HG03520 (cell line): ENCODE results near the gene ADCY5.

Experiments
- ATAC-seq: cut with Tn5 transposase; IDR thresholded peaks from one replicate; pipeline ENCODE4 v1.9.1; 2021; ENCODE audit warnings: mild to moderate bottlenecking, moderate library complexity; ENCODE audit not compliant: unreplicated experiment

The ADCY5 gene

DNA sequence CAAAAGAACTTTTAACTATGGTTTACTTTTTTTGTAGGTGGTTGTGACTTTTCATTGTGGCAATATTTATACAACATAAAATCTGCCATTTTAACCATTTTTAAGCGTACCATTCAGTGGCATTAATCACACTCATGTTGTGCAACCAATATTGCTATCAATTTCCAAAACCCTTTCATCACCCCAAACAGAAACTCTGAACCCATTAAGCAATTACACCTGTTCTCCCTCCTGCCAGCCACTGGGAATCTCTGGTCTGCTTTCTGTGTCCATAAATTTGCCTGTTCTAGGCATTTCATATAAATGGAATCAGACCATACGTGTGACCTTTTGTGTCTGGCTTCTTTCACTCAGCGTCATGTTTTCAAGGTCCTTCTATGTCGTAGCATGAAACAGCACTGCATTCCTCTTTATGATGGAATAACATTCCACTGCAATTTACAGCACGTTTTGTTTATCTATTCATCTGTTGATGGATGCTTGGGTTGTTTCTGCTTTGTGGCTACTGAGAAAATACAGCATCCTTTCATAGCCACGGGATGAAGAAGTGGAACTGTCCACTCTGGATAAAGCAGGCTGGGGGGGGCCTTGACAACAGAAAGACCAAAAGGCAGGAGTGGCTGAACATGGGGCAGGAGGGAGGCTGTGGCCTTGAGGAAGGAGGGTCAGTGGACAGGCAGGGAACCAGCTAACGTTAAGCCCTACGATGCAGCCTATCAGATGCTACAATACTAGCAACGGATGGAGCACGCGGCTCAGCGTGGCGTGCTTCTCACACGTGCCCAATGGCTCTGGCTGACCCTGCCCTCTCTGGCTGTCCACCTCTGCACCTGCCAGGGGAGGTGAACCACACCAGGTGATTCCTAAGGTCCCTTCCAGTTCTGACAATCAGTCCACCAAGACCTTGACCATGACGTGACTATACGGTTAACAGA, 136.3 kb downstream of the ADCY5 start:
- ATAC-seq: no peak

DNA sequence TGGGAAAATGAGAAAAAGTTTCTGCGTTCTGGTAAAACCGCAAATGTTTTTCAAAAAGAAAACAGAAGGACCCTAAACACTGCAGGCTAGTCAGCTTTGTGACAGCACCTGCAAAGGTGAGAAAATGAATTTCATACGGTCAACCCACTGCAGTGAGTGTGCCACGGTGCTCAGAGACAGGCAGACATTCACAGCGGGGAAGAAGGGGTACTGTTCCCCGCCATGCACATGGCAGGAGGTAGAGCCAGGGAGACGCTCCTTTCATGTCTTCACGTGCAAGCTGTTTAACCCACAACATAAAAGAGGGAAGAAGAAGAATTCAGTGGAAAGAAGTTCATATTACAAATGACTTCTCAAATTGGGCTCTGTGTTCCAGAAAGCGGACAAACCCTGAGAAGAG, 137.7 kb downstream of the ADCY5 start:
- ATAC-seq: no peak

DNA sequence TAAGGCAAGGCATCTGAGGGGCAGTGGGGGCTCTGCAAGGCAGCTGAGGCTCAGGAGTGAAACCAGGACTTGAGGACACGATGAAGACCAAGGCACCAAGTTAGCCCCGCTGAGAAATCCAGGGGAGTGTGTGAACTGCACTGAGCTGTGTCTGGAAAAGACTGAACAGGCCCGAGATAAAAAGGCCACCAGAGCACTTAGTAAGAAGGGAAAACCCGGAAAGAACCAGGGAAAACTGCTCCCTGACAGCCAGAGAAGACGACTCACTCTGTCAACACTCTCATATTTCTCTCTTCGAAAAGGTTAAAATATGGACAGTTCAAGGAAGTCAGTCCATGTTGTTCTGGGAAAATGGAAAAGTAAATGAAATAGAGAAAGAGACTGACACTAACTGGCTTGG, 138.1 kb downstream of the ADCY5 start:
- ATAC-seq: no peak

DNA sequence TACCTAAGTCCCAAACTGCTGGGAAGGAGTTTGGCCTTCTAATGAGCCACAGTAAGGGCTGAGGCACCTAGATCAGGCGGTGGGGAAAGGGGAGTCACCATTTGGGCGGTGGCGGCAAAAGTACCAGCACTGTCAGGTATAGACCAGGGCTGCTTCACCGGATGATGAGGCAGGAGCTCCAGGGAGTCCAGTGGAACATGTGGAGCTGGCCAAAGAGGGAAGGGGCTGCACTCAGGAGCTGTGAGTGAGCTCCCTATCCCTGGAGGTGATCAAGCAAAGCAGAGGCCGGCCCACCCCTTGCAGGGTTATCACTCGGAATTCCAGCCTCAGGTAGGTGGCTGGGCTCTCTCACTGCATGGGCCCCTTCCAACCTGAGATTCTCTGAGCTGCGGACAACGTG, 138.7 kb downstream of the ADCY5 start:
- ATAC-seq: no peak

DNA sequence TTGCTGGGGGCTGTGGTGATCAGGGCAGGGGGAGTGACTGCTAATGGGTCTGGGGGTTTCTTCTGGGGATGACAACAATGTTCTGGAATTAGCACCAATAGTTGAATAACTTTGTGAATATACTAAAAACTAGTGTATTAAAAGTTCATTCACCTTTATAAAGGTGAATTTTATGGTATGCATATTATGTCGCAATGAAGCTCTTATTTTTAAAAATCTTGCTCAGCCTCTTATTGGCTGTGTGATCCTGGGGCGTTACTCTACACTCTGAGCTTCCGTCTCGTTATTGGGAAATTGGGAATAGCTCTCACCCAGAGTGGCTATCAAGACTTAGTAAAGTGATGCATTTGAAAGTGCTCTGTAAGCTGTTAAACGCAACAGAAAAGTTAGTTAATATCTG, 141.8 kb downstream of the ADCY5 start:
- ATAC-seq: no peak

DNA sequence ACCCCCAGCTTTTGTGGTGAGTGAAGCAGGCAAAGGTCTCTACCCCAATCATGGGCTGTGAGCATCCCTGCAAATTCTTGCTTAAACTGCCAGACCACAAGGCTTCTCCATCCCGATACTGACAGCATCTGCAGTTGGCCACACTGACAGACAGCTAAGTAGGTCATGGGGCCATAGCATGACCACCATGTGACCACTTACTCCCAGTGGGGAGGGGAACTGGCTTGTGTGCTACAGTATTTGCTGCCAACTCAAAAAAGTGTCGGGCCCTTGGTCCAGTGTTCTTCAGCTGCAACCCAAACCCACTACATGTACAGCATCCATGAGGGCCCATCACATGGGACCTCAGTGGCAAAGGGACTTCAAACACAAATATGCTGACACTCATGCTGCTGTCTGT, 143.7 kb downstream of the ADCY5 start:
- no peak for ATAC-seq

DNA sequence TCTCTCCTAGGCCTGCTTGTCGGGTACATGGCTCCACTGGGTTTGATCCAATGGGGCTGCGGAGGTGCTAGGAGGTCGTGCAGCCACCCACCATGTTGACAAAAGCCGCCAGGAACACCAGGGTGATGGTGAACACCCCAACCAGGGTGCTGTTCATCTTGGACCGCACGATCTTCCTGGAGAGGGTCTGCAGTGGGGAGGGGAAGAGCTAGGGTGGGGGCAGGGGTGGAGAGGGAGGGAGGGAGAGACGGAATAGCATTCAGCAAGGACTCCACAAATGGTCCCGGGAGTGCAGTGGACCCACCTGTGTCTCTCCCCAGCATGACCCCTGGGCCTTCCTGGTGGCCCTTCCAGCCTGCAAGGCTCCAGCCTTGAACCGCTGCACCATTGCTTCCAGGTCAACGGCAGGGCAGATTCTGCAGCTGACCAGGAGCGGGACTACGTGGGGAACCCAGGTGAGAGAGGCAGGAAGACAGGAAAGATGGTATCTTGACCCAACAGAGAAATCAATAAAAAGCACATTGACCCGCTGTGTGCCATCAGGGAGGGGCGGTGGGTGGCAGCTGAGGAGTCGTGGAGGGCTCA, 144.8 kb downstream of the ADCY5 start:
- no peak for ATAC-seq

DNA sequence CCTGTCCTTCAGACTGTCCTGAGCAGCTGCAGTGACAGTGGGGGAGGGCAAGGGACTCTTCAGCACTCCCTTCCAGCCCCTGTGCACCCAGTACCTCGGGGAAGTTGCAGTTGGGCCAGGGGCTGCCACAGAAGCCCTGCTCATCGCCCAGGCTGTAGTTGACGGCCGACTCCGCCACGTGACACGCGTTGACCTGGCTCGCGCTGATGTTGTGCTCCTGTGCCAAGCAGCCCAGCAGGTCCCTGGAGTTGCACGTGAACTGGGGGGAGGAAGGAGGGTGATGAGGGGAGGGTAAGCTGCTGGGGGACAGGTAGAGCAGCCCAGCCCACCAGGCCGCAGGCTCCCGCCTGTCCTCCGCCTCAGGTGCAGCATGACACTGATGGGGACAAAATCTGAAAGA, 145.9 kb downstream of the ADCY5 start:
- no peak for ATAC-seq

DNA sequence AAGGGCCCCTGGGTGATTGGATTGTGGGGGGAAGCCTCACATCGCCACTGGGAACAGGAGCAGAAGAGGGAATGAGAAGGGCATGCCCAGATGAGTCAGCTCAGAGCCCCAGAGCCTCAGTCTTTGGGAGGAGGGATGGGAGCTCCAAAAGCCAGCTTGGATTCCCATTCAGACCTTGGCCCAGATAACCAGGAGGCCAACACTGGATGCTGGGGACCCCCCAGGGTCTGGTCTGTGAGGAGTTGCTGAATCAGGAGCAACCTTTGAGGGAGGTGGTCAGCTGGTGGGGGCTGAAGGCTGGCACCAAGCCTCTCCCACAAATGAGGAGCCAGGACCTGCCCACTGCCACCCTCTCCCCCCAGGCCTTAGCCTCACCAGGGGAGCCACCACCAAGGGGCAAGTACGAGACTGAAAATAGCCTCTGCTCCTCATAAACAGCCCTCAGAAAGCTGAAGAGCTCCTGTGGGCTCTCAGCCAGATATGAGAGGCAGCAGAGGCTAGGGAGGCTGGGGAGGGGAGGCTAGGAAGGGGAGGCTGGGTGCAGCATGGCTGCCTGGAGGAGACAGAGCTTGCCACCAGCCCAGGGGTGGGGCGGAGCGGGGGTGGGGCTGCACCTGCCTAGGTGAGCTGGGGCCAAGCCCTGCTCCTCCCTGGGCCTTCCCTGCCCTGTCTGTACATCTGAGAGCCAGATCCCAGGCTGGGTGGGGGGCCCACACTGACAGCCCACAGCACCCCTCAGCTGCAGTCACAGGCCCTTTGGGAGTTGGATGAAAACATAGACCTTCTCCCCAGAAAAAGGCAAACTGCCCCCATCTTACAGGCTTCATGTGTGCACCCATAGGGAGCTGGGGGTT, 147.3 kb downstream of the ADCY5 start:
- no peak for ATAC-seq

DNA sequence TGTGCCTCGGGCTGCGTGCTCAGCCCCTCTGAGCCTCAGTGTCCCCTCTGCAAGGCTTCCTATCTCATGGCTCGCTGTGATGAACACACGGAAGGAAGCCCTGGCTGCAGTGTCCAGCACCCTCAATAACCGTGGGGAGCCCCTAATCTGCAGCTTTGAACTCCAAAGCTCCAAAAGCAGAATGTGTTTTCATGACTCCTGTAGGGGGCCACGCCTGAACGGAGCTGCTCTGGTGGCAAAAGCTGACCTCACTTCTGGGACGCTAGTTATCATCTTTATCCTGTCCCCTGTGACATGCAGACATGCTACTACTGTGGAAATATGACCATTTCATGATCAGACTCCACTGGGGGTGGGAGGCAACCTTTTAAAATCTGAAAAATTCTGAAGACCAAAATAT, 148.3 kb downstream of the ADCY5 start:
- no peak for ATAC-seq

DNA sequence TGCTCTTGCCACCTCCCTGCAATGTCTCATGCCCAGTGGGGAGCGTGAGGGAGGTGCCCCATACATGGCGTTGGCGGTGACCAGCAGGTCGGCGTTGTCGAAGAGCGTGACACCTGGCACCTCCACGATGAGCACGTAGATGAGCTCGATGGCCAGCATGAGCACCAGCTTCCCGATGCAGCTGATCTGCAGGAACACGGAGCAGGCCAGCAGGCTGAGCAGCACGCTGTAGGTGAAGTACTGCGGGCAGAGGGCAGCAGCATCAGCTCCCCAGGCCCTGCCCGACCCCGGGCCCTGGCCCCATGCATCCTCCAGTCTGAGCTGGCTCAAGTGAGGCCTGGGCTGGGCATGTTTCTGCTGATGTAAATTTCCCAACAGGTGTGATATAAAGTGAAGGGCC, 148.8 kb downstream of the ADCY5 start:
- no peak for ATAC-seq

DNA sequence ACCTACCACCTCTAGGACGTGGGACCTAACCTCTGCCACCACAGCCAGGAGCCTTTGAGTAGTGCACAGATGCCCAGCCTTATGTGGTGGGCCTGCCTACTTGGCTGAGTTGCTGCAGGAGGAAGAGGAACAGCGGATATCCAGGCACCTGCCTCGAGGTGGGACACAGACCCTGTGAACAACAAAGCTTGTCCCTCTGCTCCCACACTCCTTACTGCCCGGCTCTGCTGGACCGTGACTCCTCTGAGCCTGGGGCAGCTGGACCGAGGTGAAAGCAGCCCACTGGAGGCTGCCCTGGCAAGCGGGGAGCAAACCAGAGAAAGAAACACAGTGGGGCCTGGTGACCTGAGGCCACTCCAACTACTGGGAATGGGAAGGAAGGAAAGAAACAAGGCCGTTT, 149.3 kb downstream of the ADCY5 start:
- no peak for ATAC-seq

DNA sequence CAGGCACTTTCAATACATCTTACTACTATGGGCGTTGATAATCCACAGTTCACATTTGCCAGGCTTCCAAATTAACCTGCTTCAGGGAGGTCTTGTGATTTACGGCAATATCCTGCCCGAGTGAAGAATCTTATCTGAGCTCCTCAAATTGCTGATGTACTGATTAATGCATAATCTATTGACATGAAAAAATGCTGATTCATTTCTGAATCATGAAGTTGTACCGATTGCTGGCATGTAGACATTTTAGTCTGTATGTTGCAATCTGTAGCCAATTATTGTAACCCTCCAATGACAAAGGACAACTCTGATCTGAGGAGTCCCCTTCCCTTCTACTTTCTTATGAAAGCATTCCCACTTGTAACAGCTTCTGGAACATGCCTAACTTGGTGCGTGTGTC, 150.0 kb downstream of the ADCY5 start:
- no peak for ATAC-seq

DNA sequence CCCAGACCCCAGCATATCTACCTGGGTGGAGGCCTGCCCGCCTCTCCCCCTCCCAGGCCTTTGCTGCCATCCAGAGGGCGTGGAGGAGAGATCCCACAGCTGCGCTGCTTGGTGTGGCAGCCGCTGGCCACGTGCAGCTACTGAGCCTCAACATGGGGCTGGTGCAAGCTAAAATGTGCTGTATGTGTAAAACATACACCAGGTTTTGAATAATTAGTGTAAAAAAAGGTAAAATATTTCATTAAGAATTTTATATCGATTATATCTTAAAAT, 151.3 kb downstream of the ADCY5 start:
- no peak for ATAC-seq

DNA sequence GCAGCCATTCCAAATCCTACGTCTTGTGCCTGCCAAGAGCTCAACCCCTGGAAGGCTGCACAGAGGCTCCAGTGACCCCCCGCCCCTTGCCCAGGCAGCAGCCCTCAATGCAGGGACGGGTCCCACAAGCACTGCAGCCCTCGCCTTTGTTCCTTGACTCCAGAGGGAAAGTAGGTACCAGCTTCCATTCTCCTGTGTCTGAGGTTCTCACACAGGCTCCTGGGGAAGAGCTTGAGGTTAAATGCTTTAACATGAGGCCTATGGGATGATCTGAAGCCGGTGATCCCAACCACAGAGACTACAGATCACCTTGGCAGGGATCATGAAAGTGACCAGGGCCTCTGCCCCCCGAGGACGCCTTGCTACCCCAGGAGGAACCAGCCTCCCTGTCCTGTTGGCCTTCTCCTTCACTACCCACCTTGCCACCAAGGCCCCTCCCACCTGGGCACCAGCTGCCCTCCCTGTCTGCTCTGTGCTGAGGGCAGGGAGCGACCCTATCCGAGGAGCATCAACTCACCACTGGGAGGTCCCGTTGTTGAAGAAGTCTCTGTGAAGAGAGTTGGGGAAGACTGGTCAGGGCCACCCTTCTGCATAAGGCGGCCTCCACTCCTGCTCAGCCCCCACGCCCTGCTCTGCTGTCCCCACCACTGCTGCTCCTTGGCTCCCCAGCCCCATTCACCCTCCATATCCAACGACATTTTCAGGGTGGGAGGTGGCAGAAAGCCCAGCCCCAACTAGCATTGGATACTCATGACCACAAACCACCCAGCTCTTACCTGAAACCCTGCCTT, 151.9 kb downstream of the ADCY5 start:
- no peak for ATAC-seq

DNA sequence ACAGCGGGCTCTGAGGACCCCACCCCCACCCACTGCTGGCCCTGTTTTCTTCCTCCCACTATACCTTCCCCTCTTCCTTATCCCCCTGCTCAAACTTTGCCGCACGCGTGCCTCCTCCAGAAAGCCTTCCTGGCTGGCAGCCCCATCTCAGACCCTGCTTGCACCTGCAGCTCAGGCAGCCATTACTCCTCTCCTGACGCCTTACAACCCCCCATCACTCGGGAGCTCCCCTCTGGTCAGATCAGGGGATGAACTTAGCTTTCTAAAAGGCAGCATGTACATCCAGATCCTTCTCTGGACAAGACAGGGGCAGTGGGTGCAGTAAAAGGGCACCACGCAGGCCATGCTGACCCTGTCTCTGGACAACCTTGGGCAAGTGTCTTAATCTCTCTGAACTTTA, 152.6 kb downstream of the ADCY5 start:
- ATAC-seq: no peak

DNA sequence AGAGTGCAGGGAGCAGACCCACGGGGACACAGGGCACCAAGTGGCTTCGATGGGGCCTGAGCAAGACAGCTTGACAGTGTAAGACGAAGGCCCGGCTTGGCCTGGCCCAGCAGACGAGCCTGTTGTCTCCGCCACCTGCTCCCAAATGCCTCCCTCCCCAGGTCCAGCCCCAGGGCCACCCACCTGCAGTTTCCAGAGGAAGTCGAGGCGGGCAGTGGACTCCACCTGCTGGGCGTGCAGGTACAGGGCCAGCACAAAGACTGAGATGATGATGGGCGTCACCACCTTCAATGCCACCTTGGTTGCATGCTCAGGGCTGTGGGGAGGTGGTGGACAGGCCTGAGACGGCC, 153.0 kb downstream of the ADCY5 start:
- ATAC-seq: no peak

DNA sequence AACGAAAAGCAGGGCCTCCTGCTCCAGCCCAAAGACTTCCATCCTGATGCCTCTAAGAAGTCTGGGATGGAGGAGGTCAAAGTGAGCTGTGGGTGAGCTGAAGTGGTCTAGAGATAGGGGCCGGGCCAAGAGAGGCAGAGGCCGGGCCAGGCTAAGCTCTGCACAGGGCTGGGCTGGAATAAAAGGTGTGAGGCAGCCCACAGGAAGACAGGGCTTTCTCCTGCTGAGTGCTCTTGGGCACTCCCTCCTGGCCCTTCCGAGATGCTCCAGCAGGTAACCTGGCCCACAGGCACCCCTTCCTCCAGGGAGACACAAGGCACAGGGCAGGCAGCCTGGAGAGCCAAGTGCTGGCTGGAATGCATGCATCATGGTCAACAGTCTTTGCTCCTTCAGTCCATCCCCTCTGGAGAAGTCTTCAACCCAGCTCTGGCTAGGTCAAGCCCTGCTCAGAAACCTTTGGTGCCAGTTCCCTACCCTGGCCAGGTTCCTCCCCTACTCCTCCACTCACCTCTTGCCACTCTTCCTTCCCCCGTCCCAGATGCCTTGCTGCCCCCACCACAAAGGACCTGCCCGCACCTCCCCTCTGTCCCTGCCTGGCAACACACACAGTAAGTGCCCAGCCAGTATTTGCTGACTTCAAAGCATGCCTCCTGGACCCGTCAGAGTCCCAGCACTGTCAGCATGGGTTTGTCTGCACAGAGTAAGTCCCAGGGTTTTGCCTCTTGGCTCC, 153.6 kb downstream of the ADCY5 start:
- ATAC-seq: no peak

DNA sequence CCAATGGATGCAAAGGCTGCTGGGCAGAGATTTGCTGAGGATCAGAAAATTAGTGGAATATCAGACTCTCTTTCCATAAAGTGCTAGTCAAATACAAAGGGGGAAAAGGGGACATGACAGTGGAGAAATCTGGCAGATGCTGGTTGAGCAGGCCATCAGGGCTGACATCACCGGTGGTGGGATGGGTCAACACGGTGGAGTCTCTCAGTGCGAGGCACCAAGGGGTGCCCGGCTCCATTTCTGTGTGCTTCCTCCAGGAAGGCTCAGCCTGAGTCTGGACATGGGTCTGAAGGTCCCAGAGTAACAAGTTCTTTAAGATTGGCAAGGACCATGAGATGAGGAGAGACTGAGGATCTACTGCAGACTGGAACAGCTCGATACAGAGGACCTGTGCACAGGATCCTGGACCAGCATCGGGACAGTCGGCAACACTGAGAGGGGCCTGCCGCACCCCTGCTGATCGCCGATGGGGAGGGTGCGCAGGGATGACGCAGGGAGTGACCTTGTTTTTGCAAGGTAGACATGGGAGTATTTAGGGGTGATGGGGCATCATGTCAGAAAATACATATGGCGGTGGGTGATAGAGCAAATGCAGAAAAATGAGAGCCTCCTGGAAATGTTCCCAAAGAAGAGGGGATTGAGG, 154.5 kb downstream of the ADCY5 start:
- no peak for ATAC-seq
